GM12865 (cell line): ENCODE measurements around the gene C14orf119.

ENCODE experiments used
- DNase-seq: peaks from one replicate; pipeline ENCODE4 v3.0.0; 2010; ENCODE audit warnings: low read depth
- H3K4me3 ChIP-seq: 2 replicates; pipeline ENCODE4 v1.5.1; 2011; ENCODE audit warnings: mild to moderate bottlenecking, low read depth, low read length, control low read depth
- TF ChIP-seq, protein P1 (sequence below): IDR thresholded peaks from 2 replicates; pipeline ENCODE4 v1.5.1; 2011; ENCODE audit warnings: low read length, control low read depth, low read depth, inconsistent platforms; ENCODE audit not compliant: insufficient read depth; ENCODE audit errors: missing control alignments

Gene C14orf119

DNA sequence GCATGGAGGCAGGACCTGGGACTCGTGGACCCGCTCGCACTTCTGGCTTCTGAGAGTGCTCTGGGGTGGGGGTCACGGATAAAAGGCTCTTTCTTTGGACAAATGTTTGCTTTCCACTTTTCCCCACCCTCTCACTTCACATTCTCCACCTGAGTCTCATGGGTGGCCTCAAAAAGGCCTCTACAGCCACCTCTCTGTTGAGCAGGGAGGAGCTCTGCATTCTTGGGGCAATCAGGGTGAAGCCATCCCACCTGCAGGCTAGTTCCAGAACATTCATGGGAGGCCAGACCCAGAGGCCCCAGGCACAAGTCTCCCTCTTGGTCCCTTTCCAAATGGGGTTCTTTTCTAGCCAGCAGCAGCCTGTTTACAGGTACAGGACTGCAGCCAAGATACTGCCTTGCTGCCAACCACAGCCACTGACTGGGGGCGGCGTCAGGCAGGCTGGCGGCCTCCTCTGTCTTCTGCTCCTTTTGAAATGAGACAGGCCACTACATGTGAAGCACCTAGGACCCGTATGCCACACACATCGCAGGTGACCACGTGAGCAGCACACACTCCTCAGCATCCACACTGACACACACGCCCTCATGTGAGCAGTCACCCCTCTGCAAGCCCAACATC lies 42.0 kb downstream of the C14orf119 start:
- H3K4me3 ChIP-seq = no peak overlapping the region
- TF ChIP-seq, protein P1, sequence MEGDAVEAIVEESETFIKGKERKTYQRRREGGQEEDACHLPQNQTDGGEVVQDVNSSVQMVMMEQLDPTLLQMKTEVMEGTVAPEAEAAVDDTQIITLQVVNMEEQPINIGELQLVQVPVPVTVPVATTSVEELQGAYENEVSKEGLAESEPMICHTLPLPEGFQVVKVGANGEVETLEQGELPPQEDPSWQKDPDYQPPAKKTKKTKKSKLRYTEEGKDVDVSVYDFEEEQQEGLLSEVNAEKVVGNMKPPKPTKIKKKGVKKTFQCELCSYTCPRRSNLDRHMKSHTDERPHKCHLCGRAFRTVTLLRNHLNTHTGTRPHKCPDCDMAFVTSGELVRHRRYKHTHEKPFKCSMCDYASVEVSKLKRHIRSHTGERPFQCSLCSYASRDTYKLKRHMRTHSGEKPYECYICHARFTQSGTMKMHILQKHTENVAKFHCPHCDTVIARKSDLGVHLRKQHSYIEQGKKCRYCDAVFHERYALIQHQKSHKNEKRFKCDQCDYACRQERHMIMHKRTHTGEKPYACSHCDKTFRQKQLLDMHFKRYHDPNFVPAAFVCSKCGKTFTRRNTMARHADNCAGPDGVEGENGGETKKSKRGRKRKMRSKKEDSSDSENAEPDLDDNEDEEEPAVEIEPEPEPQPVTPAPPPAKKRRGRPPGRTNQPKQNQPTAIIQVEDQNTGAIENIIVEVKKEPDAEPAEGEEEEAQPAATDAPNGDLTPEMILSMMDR = no peak
- no peak for DNase-seq

- H3K4me3 ChIP-seq = no peak overlapping the region
- TF ChIP-seq, protein P1 = no peak
- DNase-seq = no peak
Measured at GRCh38 chr14:23137813-23138535, 42.7 kb downstream of the C14orf119 start.

- H3K4me3 ChIP-seq = no peak overlapping the region
- TF ChIP-seq, protein P1 = no peak
- DNase-seq = no peak
Measured at GRCh38 chr14:23139874-23140273, 44.6 kb downstream of the C14orf119 start.

GRCh38 chr14:23140371-23140770 lies 45.1 kb downstream of the C14orf119 start:
- no peak overlapping the region for H3K4me3 ChIP-seq
- DNase-seq = no peak
- TF ChIP-seq, protein P1 = no peak

DNA sequence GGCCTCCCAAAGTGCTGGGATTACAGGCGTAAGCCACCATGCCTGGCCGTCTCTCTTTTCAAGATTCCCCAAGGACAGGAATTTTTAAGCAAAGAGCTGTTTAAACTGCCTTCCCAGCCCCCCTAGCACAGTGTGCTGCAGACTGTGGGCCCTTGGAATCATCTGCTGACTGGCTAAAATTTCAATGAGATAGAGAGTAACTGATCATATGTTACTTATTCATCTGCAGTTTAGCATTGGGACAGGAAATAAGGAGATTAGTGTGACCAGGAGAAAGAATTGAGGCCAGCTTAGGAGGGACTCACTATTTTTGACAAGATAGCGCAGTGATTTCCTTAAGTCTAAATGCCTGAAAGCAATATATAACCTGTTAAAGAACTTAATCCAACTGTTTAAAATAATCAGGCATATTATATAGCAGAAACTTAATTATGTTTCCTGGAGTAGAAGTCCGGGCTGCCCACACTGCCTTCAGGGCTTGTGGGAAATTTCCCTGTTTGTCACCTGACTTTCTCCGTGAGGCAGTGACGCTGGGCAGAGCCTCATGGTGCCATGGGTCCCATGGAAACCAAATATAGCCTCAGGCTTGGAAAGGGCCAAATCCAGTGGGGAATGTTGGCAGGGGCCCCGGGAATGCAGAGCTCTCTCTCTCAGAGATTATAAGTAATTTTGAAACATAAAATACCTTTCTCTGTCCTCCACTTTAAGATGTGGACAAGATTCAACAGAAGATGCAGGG lies 46.6 kb downstream of the C14orf119 start:
- TF ChIP-seq, protein P1 = no peak
- DNase-seq = no peak
- no peak overlapping the region for H3K4me3 ChIP-seq

- DNase-seq = no peak
- TF ChIP-seq, protein P1 = no peak
- no peak overlapping the region for H3K4me3 ChIP-seq
Measured at GRCh38 chr14:23142826-23143225, 47.5 kb downstream of the C14orf119 start.
